ENCODE results near the gene KL.

The KL gene

DNA sequence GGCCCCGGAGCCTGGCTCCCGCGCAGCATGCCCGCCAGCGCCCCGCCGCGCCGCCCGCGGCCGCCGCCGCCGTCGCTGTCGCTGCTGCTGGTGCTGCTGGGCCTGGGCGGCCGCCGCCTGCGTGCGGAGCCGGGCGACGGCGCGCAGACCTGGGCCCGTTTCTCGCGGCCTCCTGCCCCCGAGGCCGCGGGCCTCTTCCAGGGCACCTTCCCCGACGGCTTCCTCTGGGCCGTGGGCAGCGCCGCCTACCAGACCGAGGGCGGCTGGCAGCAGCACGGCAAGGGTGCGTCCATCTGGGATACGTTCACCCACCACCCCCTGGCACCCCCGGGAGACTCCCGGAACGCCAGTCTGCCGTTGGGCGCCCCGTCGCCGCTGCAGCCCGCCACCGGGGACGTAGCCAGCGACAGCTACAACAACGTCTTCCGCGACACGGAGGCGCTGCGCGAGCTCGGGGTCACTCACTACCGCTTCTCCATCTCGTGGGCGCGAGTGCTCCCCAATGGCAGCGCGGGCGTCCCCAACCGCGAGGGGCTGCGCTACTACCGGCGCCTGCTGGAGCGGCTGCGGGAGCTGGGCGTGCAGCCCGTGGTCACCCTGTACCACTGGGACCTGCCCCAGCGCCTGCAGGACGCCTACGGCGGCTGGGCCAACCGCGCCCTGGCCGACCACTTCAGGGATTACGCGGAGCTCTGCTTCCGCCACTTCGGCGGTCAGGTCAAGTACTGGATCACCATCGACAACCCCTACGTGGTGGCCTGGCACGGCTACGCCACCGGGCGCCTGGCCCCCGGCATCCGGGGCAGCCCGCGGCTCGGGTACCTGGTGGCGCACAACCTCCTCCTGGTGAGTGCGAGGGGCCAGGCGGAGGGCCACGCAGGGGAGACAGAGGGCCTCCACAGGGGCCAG lies at the start of gene KL:
Gene KL (plus strand): TSS at position 10 of the 909 bp plus-strand sequence. CDS start 18 bp downstream, at position 28.
- no peak for DNase-seq

DNA sequence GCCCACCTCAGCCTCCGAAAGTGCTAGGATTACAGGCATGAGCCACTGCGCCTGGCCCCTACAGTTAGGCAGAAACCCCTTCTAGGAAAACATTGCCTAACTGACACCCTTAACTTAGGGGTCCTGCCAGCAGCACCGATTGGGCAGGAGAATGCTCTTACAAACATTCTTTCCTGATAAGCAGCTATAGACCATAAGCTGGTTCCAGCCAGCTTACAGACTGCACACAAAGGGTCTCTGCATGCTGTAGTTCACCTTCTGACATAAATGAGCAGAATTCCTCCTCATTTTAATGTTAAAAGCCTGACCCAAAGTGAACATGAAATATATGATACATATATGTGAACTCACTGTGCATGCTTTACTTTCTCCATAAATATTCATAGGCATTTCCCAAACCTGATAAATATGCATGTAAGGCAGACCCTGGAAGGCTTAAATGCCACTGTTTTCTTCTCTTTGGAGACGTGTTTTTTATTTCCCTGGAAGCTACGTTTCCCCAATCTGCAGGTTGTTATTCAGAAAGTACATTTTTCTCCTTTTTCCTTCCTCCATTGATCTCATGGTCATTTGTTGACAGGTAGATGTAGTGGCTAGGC lies 48.5 kb upstream of the KL start:
- no peak for DNase-seq

DNA sequence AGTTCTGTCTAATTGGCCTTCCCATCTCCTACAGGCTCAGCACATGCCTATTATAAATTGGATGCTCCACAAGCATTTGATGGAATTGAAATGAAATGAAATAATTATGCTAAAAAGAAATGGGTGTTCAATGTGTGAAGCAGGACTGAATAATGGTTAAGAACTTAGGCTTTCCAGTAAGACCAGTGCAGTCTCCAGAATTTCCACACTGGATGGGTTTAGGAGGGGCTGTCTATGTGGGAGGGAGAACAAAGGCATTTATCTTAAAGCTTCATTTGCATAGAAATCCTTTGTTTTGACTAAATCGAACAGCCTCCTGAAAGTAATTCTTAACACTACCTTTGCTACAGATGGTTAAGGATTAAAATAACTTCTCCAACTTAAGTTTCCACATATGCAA lies 47.9 kb upstream of the KL start:
- DNase-seq, result no peak

DNA sequence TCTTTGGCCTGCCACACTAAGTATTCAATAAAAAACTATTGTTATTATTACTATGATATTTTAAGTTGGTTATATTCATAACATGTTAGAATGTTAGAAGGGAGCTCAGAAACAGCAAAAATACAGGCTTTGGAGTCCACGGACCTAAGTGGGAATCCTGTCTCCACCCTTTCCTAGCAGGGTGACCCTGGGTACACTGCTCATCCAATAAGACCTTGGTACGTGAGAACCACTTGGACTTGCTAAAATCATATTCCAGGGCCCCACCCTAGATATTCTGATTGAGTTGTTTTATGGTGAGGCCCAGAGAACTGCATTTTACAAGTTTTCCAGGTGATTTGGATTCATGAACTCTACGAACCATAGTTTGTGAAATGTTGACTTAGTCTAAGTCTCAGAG lies 47.4 kb upstream of the KL start:
- DNase-seq, result no peak

DNA sequence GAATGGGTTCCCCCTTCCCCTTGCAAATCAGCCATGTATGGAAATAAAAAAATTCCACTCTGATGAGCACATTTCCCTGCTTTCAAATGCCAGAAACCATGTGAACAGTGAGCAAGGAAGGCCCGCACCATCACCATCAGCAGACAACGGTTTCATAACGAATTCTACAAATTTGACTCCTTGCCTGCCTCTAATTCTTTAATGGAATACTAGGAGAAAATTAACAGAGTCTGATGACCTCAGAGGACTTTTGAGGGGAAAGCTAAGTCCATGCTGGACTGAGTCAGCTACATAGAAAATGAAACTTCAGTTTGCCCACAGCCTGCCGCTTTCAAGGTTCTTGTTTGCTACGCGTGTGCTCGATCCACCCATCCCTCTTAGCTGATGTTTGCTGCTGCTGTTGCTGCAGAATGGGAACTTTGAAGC lies 46.7 kb upstream of the KL start:
- no peak for DNase-seq

DNA sequence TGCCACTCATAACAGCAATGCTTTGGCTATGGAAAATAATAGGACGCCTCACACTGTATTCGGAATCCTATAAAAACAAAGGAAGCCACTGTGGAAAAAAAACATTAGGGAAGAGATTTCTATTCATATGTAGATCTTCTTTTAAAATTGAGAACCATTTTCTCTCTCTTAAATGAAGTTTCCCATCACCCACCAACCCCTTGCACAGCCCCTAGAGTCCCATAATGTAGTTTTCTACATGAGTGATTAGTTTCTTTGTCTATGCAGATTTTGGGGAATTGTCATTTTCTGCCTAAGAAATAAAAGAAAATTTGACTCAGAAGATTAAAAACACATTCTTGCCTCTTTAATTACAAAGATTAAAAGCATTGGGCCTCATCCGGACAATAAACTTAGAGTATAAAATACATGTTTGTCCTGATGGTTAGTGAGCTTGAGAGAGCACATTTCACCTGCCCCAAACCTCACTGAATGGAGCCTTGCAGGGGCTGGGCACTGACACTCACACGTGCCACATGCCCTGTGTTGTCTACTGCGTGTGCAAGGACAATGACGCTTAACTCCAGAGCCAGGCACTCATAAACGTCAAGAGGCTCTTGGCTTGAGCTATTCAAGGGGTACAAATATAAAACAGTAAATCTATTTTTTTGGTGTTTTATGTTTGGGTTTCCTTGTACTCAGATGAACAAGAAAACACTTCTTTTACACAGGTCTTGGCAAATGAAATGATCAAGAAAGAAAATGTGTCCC lies 40.0 kb upstream of the KL start:
- no peak for DNase-seq

DNA sequence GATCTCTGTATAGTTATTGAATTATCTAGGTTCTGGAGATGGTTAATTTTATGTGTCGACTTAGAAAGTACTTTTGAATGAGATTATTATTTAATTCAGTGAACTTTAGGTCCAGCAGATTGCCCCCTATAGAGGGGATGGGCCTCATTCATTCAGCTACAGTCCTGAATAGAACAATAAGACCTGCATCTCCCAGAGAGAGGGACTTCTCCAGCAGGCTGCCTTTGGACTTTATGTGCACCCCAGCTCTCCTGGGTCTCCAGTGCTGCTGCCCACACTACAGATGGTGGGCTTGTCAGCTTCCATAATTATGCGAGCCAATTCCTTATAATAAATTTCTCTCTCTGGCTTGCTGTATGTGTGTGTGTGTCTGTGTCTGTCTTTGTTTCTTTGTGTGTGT lies 39.3 kb upstream of the KL start:
- DNase-seq, result no peak

DNA sequence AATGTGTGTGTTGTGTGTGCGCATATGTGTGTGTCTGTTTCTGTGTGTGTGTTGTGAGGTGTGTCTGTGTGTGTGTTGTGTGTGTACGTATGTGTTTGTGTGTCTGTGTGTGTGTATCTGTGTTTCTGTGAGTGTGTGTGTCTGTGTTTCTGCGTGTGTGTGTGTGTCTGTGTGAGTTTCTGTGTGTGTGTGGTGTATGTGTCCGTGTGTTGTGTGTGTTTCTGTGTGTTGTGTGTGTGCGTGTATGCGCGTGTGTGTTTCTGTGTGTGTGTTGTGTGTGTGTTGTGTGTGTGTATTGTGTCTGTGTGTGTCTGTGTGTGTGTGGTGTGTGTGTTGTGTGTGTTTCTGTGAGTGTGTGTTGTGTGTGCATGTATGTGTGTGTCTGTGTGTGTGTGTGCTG lies 38.9 kb upstream of the KL start:
- no peak for DNase-seq

DNA sequence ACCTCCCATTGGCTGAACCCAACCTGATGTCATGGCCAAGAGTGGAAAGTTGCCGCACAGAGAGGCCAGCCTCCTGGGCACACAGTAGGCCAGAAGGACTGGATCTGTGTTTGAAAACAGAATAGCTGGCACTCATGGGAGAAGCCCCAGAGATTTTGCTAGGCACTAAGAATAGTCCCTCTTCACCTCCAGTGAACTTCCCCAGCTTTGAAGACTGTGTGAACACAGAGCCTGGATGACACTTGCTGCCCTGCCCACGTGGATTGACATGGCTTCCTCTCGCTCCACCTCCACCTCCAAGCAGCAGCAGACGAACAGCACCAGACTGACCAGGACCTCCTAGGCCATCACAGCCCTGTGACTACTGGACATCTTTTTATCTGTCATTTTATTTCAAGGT lies 37.9 kb upstream of the KL start:
- DNase-seq, result no peak

DNA sequence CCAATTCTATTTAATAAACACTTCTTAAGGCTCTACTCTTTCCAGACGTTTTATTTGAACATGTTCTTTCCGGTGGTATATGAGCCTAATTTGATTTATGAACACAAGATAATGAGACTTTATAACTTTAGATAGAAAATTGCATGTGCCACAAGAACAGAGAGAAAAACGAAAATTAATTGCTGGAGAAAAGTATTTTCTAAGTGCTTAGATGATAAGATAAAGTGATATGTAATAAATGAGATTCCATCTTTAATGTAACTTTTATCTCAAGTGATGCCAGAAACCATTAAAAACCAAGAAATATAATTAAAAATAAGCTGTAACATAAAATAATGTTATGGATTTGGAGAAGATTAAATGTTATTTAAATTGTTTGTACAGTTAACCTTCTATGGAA lies 33.2 kb upstream of the KL start:
- DNase-seq, result no peak

DNA sequence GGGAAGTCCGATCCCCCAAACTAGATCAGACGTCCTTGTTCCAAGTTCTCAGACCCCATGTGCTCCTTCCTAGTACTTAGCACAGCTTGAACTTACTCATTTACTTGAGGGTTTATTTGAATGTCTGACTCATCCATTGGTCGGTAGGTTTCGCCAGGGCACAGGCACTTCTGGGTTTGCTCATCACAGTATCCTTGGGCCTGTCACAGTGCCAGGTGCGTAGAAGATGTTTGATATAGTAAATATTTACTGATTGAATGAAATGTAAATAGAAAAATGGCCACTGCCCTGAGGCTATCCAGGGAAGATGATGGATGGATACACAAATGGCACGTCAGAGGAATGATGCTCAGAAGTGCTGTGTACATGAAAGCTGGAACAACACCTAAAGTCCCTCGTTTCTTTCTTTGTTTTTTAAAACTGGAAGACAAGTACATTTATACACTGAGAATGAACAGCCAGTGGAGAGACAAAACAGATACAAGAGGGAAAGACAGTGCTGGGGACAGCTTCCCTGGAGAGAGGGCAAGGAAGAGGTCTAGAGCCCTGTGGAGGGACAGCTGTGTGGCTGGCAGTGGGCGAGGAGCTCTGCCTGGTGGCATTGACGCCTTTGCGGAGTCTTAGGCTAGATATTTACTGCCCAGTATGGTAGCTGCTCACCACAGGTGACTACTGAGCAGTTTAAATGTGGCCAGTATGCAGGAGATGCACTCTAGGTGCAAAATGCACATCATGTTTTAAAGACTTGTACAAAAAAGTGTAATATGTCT lies 31.2 kb upstream of the KL start:
- no peak for DNase-seq

DNA sequence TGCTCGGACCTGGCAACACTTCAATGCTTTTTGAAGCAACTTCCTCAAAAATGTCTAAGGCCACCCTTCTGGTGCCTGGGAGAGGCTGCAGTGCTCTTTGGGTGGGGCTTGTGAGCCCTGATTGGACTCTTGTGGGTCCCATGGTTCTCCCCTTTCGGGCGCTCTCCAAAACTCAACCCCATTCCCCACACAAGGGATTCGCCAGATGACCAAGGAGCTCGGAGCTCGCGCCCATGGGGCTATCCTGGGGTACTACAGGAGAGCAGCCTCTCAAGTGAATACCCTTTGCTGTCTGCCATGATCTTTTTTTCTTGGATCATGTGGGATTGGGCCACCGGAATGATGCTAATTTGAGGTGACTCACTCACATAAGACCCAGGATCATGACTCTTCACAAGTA lies 29.7 kb upstream of the KL start:
- no peak for DNase-seq

DNA sequence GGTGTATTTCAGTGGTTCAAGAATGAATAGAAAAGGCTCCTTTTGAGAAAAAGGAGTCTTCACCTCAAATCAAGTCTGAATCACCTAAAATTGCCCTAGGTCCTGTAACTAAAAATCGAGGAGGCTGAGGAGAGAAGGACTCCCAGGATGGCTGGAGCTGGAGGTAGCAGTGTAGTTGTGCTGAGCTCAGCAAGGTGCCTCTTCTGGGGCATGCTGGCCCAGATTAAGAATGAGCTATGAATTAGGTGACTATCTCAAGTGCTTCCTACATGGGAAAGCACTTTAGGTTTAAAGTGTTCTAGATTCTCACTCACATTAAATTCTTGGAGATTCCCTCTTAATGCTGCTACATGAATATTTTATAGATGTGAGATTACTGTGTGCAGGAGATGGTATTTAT lies 28.8 kb upstream of the KL start:
- no peak for DNase-seq

DNA sequence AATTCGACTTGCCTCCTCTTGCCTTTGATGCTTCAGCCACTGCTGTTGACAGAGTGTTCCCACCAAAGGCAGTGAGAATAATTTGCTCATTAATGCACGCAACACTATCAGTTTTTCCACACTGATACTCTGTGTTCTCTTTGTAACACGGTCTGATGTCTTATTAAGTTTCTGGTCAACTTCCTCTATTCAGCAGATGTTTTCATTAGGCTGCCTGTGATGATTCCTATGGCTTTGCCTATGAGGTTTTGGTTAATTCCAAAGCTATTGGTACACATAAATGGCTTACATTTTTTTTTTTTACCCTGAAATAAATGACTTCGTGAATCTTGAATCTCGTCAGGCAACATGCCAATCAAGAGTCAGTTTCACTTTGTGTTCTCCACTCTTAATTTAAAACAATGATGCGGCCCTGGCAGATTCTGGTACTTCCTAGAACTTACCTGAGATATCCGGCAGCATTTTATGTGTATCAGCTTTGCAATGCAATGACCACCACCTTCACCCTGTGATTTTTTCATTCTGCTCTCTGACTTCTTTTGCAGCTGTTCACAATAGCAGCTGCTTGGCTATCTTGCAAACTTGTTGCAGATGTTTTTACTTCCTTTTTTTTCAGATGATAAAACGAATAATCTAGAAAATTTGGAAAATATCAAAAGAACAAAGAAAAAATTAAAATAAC lies 27.5 kb upstream of the KL start:
- no peak for DNase-seq

DNA sequence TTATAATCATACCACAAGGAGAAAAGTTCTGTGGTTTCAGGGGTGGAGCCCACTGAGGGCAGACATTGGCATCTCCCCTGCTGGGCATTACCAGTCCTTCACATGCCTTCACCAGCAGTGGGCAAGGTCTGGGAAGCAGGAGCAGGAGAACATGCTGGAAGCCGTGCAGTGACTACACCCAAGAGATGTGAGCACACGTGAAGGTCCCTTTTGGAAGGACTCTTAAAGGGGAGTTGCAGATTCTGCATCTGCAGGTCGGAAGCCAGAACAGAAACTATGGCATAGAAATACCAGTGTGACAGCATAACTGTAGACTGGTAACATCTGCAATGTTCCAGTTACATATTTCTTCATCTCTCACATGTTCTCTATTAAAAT lies 26.9 kb upstream of the KL start:
- DNase-seq, result no peak

DNA sequence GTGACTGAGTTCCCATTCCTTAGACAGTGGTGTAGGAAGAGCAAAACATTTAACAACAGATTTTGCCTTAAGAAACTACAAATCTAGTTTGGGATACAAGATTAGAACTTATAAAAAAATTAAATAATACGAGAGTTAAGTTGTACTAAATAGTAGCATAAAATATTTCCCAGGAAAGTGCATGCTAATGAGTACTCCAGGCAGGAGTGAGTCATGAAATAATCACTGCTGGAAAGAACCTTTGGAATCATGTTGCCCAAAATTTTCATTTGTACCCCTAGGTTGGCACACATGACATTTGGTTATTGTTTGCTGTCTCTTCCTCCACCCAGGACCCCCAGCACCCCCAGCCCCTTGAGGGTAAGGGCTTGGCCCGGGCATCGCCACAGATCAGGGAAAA lies 26.3 kb upstream of the KL start:
- DNase-seq, result no peak

DNA sequence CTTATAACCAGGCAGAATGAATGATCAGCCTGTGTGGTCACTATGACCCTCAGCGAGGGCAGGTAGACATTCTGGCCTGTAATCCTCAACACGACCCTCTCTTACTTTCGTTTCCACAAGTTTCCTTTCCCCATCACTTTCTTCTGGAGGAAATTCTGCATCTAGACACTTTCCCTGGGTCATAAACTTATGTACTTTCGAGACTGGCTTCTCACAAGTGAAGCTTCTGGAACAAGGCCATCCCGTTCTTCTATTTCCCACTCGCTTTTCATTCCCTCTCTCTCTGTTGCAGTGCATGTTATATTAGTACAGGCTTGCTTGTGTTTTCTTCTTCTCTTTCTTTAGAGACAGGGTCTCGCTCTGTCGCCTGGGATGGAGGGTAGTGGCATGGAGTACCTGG lies 23.1 kb upstream of the KL start:
- DNase-seq, result no peak

DNA sequence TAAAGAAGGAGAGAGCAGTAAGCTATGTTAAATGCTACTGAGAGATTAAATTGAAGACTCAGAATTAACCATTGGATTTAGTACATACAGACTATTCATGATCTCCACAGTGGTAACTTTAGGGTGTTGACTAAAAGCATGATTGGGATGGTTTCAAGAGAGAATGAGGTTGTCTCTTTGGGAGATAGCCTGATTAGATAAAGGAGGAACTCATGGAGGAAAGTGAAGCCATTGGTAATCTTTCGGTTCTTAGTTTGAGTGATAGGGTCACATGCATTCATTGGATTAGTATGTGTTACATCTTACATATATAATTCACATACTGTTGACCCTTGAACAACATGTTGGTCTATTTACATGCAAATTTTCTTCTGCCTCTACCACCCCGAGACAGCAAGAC lies 18.8 kb upstream of the KL start:
- no peak for DNase-seq

DNA sequence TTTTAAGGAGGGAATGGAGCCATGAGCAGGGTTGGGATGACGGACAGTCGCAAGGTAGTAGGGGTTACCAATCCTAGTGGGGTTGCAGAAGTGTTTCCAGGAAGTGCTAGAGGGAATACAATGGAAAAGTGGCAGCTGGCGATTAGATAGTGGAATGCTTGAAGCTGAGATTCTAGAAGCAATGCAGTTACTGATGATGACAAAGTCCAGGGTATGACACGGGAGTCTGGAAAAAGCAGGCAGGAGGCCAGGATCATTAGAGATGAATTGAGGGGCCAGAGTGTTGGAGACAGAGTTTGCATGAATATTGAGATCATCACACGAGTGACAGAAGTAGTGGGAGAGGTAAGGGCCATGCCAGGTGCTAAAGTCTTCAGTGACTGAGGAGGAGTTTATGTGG lies 17.3 kb upstream of the KL start:
- no peak for DNase-seq

DNA sequence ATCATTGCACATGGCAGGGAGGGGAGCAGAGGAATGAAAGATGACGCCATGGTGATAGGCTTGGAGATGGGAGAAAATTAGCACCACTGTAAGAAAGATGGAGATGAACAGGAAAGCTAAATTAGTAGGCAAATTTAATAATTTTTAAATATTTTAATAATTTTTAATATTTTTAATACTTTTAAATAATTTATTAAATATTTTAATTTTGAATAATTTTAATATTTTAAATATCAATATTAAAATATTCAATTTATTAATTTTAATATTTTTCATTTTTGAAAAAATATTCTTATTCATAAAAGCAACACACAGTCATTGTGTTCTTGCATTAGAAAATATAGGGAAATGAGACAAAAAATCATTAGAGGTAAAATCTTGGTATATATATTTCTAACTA lies 15.9 kb upstream of the KL start:
- no peak for DNase-seq

DNA sequence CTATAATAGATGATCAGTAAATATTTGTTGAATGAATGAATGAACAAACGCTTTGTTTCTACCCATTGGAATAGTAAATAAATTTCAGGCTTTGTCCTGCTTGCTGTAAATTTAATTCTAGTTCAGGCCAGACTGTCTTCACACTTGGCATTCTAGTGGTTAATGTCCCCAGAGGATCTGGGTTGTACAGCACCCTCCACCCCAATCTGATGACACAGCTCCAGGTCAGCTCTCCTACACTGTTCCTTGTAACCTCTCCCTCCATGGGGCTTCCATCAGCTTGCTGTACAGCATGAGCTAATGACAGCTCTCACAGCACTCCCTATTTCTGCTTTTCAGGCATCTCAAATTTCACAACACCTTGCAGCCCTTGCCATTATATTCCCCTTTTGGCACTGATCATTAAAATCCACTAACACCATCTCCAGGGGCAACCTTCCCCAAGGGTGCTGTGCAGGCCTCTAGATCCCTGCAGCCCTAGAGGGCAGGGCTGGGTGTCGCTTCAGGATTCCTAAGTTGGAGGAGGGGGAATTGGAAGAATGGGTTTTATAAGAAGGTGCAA lies 12.7 kb upstream of the KL start:
- DNase-seq, result no peak

DNA sequence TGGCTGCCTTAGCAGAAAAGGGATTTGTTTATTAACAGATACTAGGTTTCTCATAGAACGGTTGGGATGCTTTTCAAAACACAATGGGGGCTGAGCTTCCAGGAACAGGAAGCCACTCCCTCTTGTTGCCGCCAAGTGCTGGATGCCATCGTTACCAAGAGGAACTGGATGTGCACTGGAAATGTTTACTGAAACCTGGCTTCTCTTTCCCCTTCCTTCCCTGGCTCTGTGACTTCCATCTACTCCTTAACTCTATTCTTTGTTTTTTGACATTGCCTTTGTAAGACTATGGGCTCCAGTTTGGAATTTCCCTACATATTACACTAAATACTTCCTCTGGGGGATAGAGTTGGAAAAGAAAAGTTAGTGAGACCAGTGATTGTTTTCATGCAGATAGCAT lies 11.7 kb upstream of the KL start:
- DNase-seq, result no peak
